Stimulated activated naive CD8-positive, alpha-beta T cell treated with anti-CD3 and anti-CD28 coated beads, Interleukin-15, Interleukin-2, amounts not matched to agents 100 U/mL and 50 U/mL, for 24 hours (primary cell): ENCODE data around the gene KIF13A.
A peak's percentile ranks its signal among the peaks of the same experiment; 100 is the strongest.
"Not testable (repeated sequence)": the region's sequence is repeated elsewhere in the genome, so short reads cannot be mapped to it uniquely, and the experiment has no call there.

Experiments used
- ATAC-seq: fragments of 150-1000 bp; cut with Tn5 transposase; one replicate; pipeline ENCODE4 v1.10.0; 2021
- DNase-seq: peaks from one replicate; pipeline ENCODE4 v3.0.0; 2021

The KIF13A gene

DNA sequence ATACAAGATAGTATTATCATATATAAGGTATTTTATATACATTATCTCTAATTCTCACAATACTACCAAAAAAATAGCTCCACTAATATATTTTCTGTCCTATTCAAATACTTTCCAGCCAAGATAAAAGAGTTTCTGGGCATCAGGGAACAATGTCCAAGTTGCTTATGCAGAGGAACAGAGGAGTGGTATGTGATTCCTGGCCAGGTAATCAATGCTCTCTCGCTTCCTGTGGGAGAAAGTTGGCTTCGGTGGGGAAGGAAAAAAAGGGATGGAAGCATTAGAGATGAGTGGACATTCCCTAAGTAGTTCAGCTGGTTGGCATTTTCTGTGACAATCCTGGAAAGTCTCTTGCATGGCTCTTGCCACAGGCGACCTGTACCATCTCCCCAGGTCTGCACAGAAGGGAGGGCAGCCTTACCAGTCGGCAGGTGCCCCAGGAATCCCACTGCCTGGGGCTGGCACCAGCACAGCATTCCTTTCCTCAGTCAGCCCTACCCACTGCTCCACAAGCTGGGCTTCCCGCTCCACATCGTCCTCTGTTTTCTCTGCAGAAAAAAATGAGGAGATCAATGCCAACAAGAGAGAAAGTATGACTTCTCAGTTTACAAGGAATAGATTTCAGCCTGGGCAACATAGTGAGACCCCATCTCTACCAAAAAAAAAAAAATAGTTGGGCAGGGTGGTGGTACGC, 202.2 kb downstream of the KIF13A start:
- no peak for ATAC-seq
- no peak for DNase-seq

- ATAC-seq, result no peak
Measured at GRCh38 chr6:17780061-17780460, 207.4 kb downstream of the KIF13A start.

GRCh38 chr6:17771609-17772008, 215.8 kb downstream of the KIF13A start:
- ATAC-seq (no peak), DNase-seq (no peak)

More at GRCh38 chr6:17780061-17780460, 207.4 kb downstream of the KIF13A start:
- DNase-seq, result no peak

GRCh38 chr6:17768881-17769280, 218.6 kb downstream of the KIF13A start:
- no peak for ATAC-seq

GRCh38 chr6:17768388-17768787, 219.0 kb downstream of the KIF13A start:
- no peak for DNase-seq
- no peak for ATAC-seq

More at GRCh38 chr6:17768881-17769280, 218.6 kb downstream of the KIF13A start:
- DNase-seq, result no peak

- DNase-seq (no peak), ATAC-seq (no peak)
Measured at GRCh38 chr6:17762651-17763050, 224.8 kb downstream of the KIF13A start.

DNA sequence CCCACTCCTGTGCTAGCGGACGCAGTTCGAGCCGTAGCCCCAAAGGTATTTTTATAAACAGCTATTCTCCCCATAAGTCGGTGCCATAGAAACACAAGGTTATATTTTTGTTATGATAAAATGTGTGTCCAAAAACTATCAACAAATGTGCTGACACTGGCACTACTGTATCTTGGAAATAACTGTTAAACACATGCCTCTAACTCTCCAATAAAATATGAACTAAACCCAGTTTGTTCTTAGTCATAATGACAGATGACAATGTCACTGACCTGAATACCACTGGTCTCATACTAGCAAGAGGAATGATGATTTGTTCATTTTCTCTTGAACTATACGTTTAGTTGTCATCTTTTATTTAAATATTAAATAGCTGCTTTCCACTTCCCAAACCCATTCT, 229.3 kb downstream of the KIF13A start:
- no peak for ATAC-seq
- DNase-seq, result no peak

DNA sequence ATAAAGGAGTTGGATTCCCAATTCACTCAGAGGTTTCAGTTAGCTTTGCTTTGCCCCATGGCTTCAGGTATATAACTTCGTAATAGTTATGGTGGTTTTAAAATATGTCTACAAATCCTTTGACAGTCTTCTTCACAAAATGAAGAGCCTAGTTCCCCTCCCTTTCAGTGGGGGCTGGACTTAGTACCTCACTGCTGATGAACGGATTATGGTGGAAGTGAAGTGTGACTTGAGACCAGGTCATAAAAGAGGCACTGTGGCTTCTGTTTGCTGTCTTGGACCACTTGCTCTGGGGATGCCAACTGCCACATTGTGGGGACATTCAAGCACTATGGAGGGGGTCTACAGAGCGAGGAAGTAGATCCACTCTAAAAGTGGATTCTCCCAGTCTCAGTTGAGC, 233.2 kb downstream of the KIF13A start:
- DNase-seq, result no peak
- ATAC-seq, result no peak

DNA sequence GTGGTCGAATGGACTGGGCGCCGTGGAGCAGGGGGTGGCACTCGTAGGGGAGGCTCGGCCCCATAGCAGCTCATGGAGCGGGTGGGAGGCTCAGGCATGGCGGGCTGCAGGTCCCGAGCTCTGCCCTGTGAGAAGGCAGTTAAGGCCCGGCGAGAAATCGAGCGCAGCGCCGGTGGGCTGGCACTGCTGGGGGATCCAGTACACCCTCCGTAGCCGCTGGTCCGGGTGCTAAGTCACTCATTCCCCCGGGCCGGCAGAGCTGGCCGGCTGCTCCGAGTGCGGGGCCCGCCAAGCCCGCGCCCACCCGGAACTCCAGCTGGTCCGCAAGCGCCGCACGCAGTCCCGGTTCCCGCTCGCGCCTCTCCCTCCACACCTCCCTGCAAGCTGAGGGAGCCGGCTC, 242.1 kb downstream of the KIF13A start:
- DNase-seq, ATAC-seq: not testable (repeated sequence)

DNA sequence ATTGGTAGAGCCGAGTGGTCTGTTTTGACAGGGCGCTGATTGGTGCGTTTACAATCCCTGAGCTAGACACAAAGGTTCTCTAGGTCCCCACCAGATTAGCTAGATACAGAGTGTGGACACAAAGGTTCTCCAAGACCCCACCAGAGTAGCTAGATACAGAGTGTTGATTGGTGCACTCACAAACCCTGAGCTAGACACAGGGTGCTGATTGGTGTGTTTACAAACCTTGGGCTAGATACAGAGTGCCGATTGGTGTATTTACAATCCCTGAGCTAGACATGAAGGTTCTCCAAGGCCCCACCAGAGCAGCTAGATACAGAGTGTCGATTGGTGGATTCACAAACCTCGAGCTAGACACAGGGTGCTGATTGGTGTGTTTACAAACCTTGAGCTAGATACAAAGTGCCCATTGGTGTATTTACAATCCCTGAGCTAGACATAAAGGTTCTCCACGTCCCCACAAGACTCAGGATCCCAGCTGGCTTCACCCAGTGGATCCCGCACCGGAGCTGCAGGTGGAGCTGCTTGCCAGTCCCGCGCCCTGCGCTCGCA, 242.6 kb downstream of the KIF13A start:
- DNase-seq, ATAC-seq: not testable (repeated sequence)

- ATAC-seq (no peak), DNase-seq (no peak)
Measured at GRCh38 chr6:17744019-17744756, 243.2 kb downstream of the KIF13A start.

DNA sequence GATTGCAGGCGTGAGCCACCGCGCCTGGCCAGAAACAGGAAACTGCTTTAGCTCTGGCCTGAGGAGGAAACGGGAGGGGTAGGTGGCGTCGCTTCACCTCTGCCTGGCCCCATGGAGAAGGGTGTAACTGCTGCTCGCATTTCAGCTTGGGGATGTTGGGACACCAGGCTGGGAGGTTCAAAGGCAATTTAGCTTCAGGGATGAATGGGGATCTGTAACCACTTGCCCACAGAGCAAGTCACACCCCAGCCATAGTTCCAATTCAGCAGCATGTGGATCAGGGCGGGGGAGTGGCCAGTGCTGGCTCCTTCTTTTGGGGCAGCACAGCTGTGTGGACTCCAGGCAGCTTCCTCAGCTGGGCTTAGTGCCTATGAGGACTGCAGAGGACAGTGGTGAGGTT, 245.9 kb downstream of the KIF13A start:
- DNase-seq (no peak), ATAC-seq (no peak)

GRCh38 chr6:17740559-17741220, 246.7 kb downstream of the KIF13A start:
- no peak for ATAC-seq
- no peak for DNase-seq

- DNase-seq (no peak), ATAC-seq (no peak)
Measured at GRCh38 chr6:17737704-17738252, 249.7 kb downstream of the KIF13A start.

DNA sequence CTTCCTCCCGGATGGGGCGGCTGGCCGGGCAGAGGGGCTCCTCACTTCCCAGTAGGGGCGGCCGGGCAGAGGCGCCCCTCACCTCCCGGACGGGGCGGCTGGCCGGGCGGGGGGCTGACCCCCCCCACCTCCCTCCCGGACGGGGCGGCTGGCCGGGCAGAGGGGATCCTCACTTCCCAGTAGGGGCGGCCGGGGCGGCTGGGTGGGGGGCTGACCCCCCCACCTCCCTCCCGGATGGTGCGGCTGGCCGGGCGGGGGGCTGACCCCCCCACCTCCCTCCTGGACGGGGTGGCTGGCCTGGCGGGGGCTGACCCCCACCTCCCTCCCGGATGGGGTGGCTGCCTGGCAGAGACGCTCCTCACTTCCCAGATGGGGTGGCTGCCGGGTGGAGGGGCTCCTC, 252.1 kb downstream of the KIF13A start:
- not testable (repeated sequence) for DNase-seq, ATAC-seq

DNA sequence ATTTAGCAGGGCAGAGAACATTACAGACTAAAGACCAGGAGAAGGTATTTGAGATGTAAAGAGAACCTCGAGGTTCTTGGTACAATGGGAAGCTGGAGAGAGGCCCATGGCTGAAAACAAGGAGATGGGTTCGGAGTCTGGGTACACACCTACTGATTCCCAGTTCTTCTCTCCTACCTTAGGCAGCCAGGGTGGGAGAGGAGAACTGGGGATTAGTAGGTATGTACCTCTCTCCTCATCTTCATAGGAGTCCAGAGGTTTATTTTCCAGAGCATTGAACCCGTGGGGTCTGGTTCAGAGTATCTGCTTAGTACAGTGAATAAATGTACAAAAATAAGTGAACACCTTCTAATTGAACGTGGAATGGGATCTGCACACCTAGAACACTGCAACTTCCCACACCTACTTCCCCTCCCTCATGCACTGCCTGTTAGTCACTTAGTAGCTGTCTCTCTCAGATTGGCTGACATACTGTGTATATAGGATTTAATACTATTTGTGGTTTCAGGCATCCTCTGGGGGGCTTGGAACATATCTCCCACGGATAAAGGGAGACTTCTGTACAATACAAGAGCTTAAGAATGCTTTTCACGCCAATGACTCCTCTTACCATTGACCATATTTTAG, 257.2 kb downstream of the KIF13A start:
- ATAC-seq (no peak), DNase-seq (no peak)

GRCh38 chr6:17729223-17730077, 258.0 kb downstream of the KIF13A start:
- DNase-seq, result no peak
- ATAC-seq, result no peak

- ATAC-seq, result no peak
- no peak for DNase-seq
Measured at GRCh38 chr6:17728551-17729222, 258.7 kb downstream of the KIF13A start.

DNA sequence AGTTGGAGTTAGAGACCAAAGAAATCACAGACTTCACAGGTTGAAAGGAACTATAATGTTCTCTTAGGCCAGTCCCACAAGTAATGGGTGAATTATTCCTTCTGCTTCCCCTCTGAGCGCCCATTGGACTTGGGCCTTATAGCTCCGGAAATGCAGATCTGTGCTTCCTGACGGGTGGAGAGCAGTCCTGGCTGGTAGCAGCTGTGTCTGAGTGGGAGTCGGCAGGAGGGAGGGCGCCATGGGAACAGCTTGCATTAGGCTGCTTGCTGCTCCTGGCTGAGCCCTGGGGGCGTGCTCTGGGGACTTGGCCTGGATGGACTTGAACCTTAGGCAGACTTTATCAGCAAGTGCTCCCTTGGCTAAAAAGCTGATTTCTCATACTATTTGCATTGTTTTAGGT, 262.4 kb downstream of the KIF13A start:
- DNase-seq (no peak), ATAC-seq (peak; percentile 32)

DNA sequence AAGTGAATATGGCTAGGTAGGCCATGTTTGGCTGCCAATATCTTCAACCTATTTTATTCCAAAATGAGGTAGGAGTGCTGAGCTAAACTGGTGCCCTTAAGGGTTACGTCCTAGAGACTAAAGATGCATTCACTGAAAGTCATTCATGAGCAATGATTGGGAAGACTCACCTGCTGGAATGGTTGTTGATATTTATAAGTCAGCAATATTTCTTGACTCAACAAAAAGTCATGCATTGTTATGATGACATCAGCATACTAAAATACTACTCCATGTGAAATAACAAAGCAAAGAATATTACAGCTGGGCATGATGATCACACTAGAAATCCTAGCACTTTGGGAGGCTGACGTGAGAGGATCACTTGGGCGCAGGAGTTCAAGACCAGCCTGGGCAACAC, 263.1 kb downstream of the KIF13A start:
- ATAC-seq, result no peak

More for the DNA sequence above, 263.1 kb downstream of the KIF13A start:
- DNase-seq, result no peak
